Cardiac fibroblast (primary cell): ENCODE results near the gene MYMK.

Source experiments
- DNase-seq, 2 donors: peaks; one replicate each; pipeline versions ENCODE4 v3.0.0 to v3.0.0-alpha.2; 2010; ENCODE audit warnings: low read depth in 2 of 2
- H3K4me3 ChIP-seq, 2 donors: replicated peaks in 1 of 2; 1 replicate in 1 of 2; 2 replicates in 1 of 2; pipeline ENCODE4 v1.5.1; 2011; ENCODE audit warnings: low read depth in 2 of 2, low read length in 2 of 2, mild to moderate bottlenecking in 2 of 2, moderate library complexity in 1 of 2
- CTCF ChIP-seq: IDR thresholded peaks from one replicate; pipeline ENCODE4 v1.5.1; 2011; ENCODE audit warnings: low read depth, mild to moderate bottlenecking, low read length, inconsistent platforms

The MYMK gene

GRCh38 chr9:133524679-133525228 is at the start of gene MYMK:
MYMK (minus strand) TSS chr9:133524959; CDS start chr9:133524844, 115 bp downstream.
- no peak for DNase-seq
- no peak for TF ChIP-seq CTCF
- H3K4me3 ChIP-seq, result no peak within 1 kb of the TSS

- no peak overlapping the region for H3K4me3 ChIP-seq
- TF ChIP-seq CTCF, result no peak
- no peak for DNase-seq
These were observed 49.2 kb upstream of the MYMK start for GRCh38 chr9:133573791-133574515.

- peak in 1 of 2 donors; percentile 77 for DNase-seq
- H3K4me3 ChIP-seq, result no peak overlapping the region
- TF ChIP-seq CTCF, result no peak
These were observed 48.1 kb upstream of the MYMK start for GRCh38 chr9:133572821-133573361.

- DNase-seq, result no peak
- H3K4me3 ChIP-seq, result no peak overlapping the region
- TF ChIP-seq CTCF, result no peak
These were observed 47.3 kb upstream of the MYMK start for GRCh38 chr9:133571896-133572595.

- DNase-seq, result no peak
- TF ChIP-seq CTCF, result no peak
- H3K4me3 ChIP-seq, result no peak overlapping the region
These were observed 46.7 kb upstream of the MYMK start for GRCh38 chr9:133571391-133571890.

- DNase-seq, result no peak
- H3K4me3 ChIP-seq, result no peak overlapping the region
- TF ChIP-seq CTCF, result no peak
These were observed 45.9 kb upstream of the MYMK start for GRCh38 chr9:133570691-133571080.
